ENCODE data around the gene MADD.

MADD gene

GRCh38 chr11:47342036-47342803 lies 72.3 kb downstream of the MADD start:
- DNase-seq = no peak

GRCh38 chr11:47342854-47343253 lies 72.9 kb downstream of the MADD start:
- no peak for DNase-seq

GRCh38 chr11:47345890-47346563 lies 76.1 kb downstream of the MADD start:
- no peak for DNase-seq

- no peak for DNase-seq
Observed at GRCh38 chr11:47347137-47347536, 77.2 kb downstream of the MADD start.

- no peak for DNase-seq
Observed at GRCh38 chr11:47348131-47348802, 78.3 kb downstream of the MADD start.

- DNase-seq = no peak
Observed at GRCh38 chr11:47348859-47349258, 78.9 kb downstream of the MADD start.

- DNase-seq = no peak
Observed at GRCh38 chr11:47349521-47350095, 79.7 kb downstream of the MADD start.

GRCh38 chr11:47350315-47350714 lies 80.4 kb downstream of the MADD start:
- no peak for DNase-seq

- DNase-seq = no peak
Observed at GRCh38 chr11:47351156-47352126, 81.5 kb downstream of the MADD start.

- DNase-seq = no peak
Observed at GRCh38 chr11:47352556-47352955, 82.6 kb downstream of the MADD start, which contains the start of gene MYBPC3. TSS of gene MYBPC3 (minus strand) at chr11:47352702. CDS start at chr11:47352647, 55 bp downstream.

- no peak for DNase-seq
Observed at GRCh38 chr11:47353978-47354774, 84.2 kb downstream of the MADD start.

GRCh38 chr11:47354913-47355282 lies 85.0 kb downstream of the MADD start:
- no peak for DNase-seq

GRCh38 chr11:47355283-47356128 lies 85.6 kb downstream of the MADD start:
- peak; percentile 86 for DNase-seq

- no peak for DNase-seq
Observed at GRCh38 chr11:47356129-47356997, 86.4 kb downstream of the MADD start.

GRCh38 chr11:47356998-47357329 lies 87.0 kb downstream of the MADD start:
- no peak for DNase-seq

GRCh38 chr11:47357985-47358730 lies 88.2 kb downstream of the MADD start:
- DNase-seq = no peak

- DNase-seq = no peak
Observed at GRCh38 chr11:47358731-47359051, 88.8 kb downstream of the MADD start.

- DNase-seq = no peak
Observed at GRCh38 chr11:47359162-47359561, 89.2 kb downstream of the MADD start.

- DNase-seq = no peak
Observed at GRCh38 chr11:47359586-47359985, 89.7 kb downstream of the MADD start.
